Measurements from ENCODE around the gene ASCL5. TPM values are rescaled to one million over a fixed set of nuclear protein-coding genes. Genes with fewer than 3 reads are reported as not detected.

The ASCL5 gene
- total RNA-seq, 1 experiment from 2014 or later: not detected

DNA sequence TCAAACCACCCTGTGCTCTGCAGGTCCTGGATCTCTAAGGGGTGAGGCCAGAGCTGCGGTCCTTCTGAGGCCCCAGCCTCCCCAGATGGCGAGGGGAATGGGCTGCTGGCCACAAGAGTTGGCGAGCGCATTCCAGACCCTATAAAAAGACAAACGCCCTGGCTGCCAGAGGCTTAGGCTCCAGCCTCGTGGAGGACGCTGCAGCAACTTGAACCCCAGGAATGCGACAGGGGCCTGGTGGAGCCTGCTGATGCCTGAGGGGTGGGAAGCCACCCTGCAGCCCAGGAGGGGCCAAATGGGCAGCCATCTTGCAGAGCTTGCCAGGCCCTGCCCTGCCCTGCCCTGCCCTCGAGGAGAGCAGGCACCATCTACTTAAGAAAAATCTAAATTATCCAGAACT, 23.3 kb downstream of the ASCL5 start:
- H3K4me1 ChIP-seq (replicated peaks): no peaks in the 10 kb centered on the region
- H3K27me3 ChIP-seq (replicated peaks): no peaks in the 10 kb centered on the region
- no peaks in the 10 kb centered on the region for H3K36me3 ChIP-seq
- H3K9me3 ChIP-seq (replicated peaks): no peaks in the 10 kb centered on the region
- H3K27ac ChIP-seq: no peak overlapping the region
- no peak overlapping the region for H3K4me3 ChIP-seq
- no peak for DNase-seq (ENCODE audit: low read depth in 1 of 2, low spot score in 2 of 2)

DNA sequence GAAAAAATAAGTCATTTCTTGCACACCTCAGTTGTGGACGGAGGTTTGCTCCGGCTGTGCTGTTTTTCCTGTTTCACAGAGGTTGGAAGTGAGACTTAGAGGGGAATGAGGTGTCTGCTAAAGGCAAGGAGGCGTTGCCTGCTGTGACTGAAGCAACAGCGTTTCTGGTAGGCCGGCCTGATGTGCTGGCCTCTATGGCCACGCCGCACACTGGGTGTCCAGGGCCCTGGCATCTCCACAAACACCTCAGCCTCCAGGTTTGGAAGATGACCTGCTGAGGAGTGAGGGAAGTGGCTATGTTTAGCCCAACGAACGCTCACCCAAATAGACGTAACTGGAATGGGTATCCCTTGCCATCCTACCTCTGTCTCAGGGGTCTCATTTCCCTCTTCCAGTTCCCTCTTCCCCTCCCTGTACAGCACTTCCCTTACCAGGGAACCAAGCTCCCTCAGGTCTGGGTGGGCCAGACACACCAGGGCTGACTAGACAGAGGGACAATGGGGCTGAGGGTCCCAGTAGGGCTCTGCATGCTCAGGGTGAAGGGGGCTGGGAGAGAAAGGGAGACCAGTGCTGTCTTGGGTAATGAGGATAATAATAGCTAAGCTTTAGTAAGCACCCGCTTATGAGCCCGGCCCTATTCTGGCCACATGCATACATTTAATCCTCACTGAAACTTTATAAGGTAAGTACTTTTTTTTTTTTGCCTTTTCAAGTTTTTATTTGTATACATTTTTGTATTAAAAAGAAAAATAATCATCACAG, 26.6 kb downstream of the ASCL5 start:
- Histone ChIP-seq H3K27ac (no peak overlapping the region), H3K27me3 (replicated peaks) (no peaks in the 10 kb centered on the region), H3K4me3 (no peak overlapping the region), H3K4me1 (replicated peaks) (no peaks in the 10 kb centered on the region), H3K36me3 (no peaks in the 10 kb centered on the region), H3K9me3 (replicated peaks) (no peaks in the 10 kb centered on the region)
- DNase-seq (ENCODE audit: low read depth in 1 of 2, low spot score in 2 of 2): no peak

DNA sequence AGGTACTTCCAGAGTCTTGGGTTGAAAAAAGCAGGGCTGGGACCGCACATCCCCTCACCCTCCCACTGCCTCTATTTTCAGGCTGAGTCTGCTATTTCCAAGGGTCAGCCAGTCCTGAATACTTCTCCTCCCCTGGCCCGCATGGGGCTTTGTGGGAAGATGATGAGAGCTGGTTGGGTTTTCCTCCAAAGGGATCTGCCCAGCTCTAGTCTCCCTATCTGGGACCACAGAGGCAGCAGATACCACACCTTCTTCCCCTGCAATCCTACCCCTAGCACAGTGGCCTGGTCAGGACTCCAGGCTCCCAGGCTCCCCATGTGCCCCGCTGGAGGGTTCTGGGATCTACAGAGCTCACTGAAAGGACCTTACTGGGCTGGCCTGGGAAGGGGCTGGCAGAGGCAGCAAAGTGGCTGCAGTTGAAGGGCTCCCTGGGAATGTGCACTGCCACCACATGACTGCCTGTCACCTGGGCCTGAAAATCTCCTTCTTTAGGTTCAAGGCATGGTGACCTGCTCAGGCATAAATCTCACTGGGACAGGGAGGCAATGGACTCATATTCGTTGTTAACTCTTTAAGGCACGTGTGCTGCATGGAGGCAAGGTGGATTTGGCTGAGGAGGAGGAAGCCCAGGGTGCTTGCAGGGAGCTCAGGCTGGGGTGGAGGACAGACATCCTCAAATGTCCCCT, 27.8 kb downstream of the ASCL5 start:
- H3K4me1 ChIP-seq (replicated peaks): no peaks in the 10 kb centered on the region
- no peak overlapping the region for H3K27ac ChIP-seq
- no peaks in the 10 kb centered on the region for H3K36me3 ChIP-seq
- H3K9me3 ChIP-seq (replicated peaks): no peaks in the 10 kb centered on the region
- H3K27me3 ChIP-seq (replicated peaks): no peaks in the 10 kb centered on the region
- DNase-seq (ENCODE audit: low read depth in 1 of 2, low spot score in 2 of 2): no peak
- H3K4me3 ChIP-seq: no peak overlapping the region

DNA sequence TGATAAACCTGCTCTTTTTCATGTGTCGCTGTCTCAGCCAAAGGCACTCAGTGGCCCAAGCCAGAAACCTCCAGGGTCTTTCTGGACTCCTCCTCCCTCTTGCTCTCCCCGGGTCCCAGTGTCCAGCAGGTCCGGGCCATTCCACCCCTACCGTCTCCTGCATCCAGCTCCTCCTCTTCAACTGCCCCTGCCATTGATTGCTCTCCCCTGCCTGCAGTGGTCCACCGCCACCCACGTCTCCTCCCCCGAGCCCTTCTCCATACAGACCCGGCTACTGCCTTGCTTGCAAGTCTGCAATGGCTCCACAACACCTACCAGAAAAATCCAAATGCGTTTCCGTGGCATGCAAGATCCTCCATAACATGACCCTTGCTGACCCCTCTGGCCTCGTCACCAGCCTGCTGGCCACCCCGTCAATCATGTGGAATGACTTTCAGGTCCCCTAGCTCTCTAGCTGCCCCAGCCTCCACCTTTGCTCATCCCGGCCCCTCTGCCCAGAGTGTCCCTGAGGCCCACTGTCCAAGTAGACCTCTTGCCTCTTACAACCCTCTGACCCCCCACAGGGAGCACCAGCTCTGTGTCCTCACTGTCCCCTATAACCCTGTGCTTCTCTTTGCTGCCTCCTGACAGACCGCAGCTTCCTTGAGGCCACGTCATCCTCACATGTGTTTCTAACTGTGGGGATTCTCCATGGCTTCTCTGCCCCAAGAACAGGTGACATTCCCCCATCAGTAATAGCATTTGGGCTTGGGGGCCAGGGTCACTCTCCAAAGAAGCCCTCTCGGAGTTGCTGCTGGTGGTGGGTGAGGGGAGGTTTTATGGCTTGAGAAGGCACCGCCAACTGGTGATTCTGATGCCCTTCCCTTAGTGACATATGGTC, 29.8 kb downstream of the ASCL5 start:
- no peak for DNase-seq (ENCODE audit: low read depth in 1 of 2, low spot score in 2 of 2)
- H3K36me3 ChIP-seq: no peaks in the 10 kb centered on the region
- H3K27ac ChIP-seq: no peak overlapping the region
- H3K27me3 ChIP-seq (replicated peaks): no peaks in the 10 kb centered on the region; the same call in 1 of the 2 replicates
- H3K9me3 ChIP-seq (replicated peaks): no peaks in the 10 kb centered on the region
- H3K4me3 ChIP-seq: no peak overlapping the region
- H3K4me1 ChIP-seq (replicated peaks): no peaks in the 10 kb centered on the region

- Histone ChIP-seq H3K27ac (no peak overlapping the region), H3K9me3 (replicated peaks) (no peaks in the 10 kb centered on the region), H3K27me3 (replicated peaks) (no peaks in the 10 kb centered on the region; the same call in 1 of the 2 replicates), H3K4me3 (no peak overlapping the region), H3K36me3 (no peaks in the 10 kb centered on the region), H3K4me1 (replicated peaks) (no peaks in the 10 kb centered on the region)
- DNase-seq (ENCODE audit: low read depth in 1 of 2, low spot score in 2 of 2): no peak
Observed at GRCh38 chr1:201096041-201096461, 30.9 kb downstream of the ASCL5 start.

DNA sequence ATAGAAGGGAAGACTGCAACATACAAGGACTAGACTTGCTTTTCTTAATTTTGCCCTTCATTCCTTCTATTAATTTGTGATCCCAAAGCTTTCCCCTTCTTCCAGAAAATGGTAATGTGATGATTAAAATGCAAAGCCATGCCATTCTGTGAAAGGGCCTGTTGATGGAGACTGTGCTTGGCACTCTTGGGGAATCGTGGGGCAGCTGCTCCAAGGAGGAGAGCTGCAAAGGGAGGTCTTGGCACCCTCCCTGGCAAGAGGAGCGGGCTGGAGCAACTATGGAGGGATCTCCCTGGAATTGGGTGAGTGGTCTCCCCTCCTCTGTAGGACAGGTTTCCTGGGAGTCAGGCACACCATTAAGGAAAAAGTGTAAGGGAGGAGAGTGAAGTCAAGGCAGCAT, 31.4 kb downstream of the ASCL5 start:
- Histone ChIP-seq H3K9me3 (replicated peaks) (no peaks in the 10 kb centered on the region), H3K27me3 (replicated peaks) (no peaks in the 10 kb centered on the region; the same call in 1 of the 2 replicates), H3K36me3 (no peaks in the 10 kb centered on the region), H3K4me1 (replicated peaks) (no peaks in the 10 kb centered on the region), H3K4me3 (no peak overlapping the region), H3K27ac (no peak overlapping the region)
- no peak for DNase-seq (ENCODE audit: low read depth in 1 of 2, low spot score in 2 of 2)

DNA sequence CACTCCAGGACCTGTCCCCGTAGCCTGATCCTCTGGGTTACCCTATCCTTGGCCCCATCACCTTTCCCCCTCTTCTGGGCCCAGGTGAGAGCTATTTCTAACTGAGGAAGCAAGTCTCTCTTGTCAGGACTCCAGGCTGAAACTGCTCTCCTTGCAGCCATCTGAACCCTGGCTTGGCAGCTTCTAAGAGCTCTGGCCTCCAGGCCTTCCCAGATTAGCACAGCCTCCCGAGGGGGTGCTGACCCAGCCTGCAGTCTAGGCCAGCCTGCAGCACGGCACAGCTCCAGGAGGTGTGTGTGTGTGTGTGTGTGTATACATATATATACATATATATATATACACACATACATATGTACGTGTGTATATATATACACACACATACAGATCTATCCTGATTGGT, 32.2 kb downstream of the ASCL5 start:
- DNase-seq (ENCODE audit: low read depth in 1 of 2, low spot score in 2 of 2): no peak
- Histone ChIP-seq H3K4me3 (no peak overlapping the region), H3K36me3 (no peaks in the 10 kb centered on the region), H3K4me1 (replicated peaks) (no peaks in the 10 kb centered on the region), H3K27me3 (replicated peaks) (no peaks in the 10 kb centered on the region; the same call in 1 of the 2 replicates), H3K27ac (no peak overlapping the region), H3K9me3 (replicated peaks) (no peaks in the 10 kb centered on the region)

DNA sequence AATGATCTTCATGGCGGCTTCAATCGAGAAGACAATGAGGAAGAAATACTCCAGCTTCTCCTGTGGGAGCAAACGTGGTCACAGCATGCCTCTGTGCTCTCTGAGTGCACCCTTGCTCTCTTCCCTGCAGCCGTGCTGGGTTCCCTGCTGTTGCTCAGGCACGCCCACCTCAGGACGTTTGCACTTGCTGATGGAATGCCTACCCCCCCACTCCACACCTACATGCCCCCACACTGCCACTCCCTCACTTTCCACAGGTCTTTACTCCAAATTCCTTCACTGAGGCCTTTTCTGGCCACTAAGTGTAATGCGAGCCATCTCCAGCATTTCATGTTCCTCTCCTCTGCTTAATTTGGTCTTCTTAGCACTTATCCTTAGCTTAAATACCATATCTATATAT, 33.0 kb downstream of the ASCL5 start:
- no peaks in the 10 kb centered on the region for H3K4me1 ChIP-seq (replicated peaks)
- no peaks in the 10 kb centered on the region; the same call in 1 of the 2 replicates for H3K27me3 ChIP-seq (replicated peaks)
- DNase-seq (ENCODE audit: low read depth in 1 of 2, low spot score in 2 of 2): no peak

DNA sequence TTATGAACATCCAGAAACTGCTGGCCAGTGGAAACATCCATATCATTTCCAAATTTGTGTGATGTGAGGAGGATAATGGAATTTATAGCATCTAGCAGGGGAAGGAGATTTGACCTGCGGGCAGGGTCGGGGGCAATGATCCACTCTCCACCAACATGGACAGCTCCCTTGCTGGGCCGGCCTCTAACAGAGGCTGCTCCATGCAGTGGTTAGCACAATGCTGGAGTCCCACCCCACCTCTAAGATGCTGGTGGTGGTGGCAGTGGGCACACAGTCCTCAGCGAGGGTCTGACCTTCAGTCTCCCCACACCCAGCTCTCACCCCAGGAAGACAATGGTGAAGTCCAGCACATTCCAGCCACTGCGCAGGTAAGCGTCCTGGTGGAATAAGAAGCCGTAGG, 33.4 kb downstream of the ASCL5 start:
- no peaks in the 10 kb centered on the region for H3K36me3 ChIP-seq
- H3K27me3 ChIP-seq (replicated peaks): no peaks in the 10 kb centered on the region; the same call in 1 of the 2 replicates
- no peaks in the 10 kb centered on the region for H3K4me1 ChIP-seq (replicated peaks)
- H3K27ac ChIP-seq: no peak overlapping the region
- no peak overlapping the region for H3K4me3 ChIP-seq
- H3K9me3 ChIP-seq (replicated peaks): no peaks in the 10 kb centered on the region
- no peak for DNase-seq (ENCODE audit: low read depth in 1 of 2, low spot score in 2 of 2)

More for the DNA sequence above, 33.0 kb downstream of the ASCL5 start:
- no peak overlapping the region for H3K27ac ChIP-seq
- no peaks in the 10 kb centered on the region for H3K9me3 ChIP-seq (replicated peaks)
- H3K4me3 ChIP-seq: no peak overlapping the region
- H3K36me3 ChIP-seq: no peaks in the 10 kb centered on the region

GRCh38 chr1:201092738-201093137, 34.2 kb downstream of the ASCL5 start:
- H3K4me1 ChIP-seq (replicated peaks): no peaks in the 10 kb centered on the region
- H3K27me3 ChIP-seq (replicated peaks): no peaks in the 10 kb centered on the region; the same call in 1 of the 2 replicates
- H3K36me3 ChIP-seq: no peaks in the 10 kb centered on the region
- H3K4me3 ChIP-seq: no peak overlapping the region
- no peak for DNase-seq (ENCODE audit: low read depth in 1 of 2, low spot score in 2 of 2)
- H3K27ac ChIP-seq: no peak overlapping the region
- H3K9me3 ChIP-seq (replicated peaks): no peaks in the 10 kb centered on the region

- no peak for DNase-seq (ENCODE audit: low read depth in 1 of 2, low spot score in 2 of 2)
- Histone ChIP-seq H3K9me3 (replicated peaks) (no peaks in the 10 kb centered on the region), H3K4me1 (replicated peaks) (no peaks in the 10 kb centered on the region), H3K4me3 (no peak overlapping the region), H3K27me3 (replicated peaks) (no peaks in the 10 kb centered on the region; the same call in 1 of the 2 replicates), H3K36me3 (no peaks in the 10 kb centered on the region), H3K27ac (no peak overlapping the region)
Observed at GRCh38 chr1:201091256-201091655, 35.7 kb downstream of the ASCL5 start.

DNA sequence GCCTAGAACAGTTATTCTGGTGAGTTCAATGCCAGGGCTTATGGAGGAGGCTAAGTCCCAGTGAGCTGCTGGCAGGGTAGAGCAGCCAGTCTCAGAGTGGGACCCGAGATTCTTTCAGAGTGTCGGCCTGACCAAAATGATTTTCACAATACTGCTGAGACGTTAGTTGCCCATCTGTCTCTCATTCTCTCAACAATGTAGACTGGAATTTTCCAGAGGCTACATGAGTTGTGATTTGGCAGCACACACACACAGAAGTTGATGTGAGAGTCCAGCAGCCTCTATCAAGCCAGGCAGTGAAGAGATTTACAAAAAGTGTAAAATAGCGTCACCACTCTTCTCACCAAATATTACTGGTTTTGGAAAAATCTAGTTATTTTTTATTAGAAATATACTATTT, 36.4 kb downstream of the ASCL5 start:
- DNase-seq (ENCODE audit: low read depth in 1 of 2, low spot score in 2 of 2): no peak
- no peaks in the 10 kb centered on the region for H3K36me3 ChIP-seq
- no peak overlapping the region for H3K4me3 ChIP-seq
- no peaks in the 10 kb centered on the region; the same call in 1 of the 2 replicates for H3K27me3 ChIP-seq (replicated peaks)
- no peak overlapping the region for H3K27ac ChIP-seq
- no peaks in the 10 kb centered on the region for H3K9me3 ChIP-seq (replicated peaks)
- no peaks in the 10 kb centered on the region for H3K4me1 ChIP-seq (replicated peaks)

GRCh38 chr1:201089596-201089995, 37.4 kb downstream of the ASCL5 start:
- Histone ChIP-seq H3K9me3 (replicated peaks) (no peaks in the 10 kb centered on the region; the same call in 1 of the 2 replicates), H3K4me1 (replicated peaks) (no peaks in the 10 kb centered on the region), H3K36me3 (no peaks in the 10 kb centered on the region), H3K27ac (no peak overlapping the region), H3K27me3 (replicated peaks) (no peaks in the 10 kb centered on the region; the same call in 1 of the 2 replicates), H3K4me3 (no peak overlapping the region)
- no peak for DNase-seq (ENCODE audit: low read depth in 1 of 2, low spot score in 2 of 2)
